Measurements from ENCODE around the gene ATP12A. TPM values are rescaled to one million over a fixed set of nuclear protein-coding genes. Genes with fewer than 3 reads are reported as not detected.

Gene ATP12A
- total RNA-seq, 2 donors from 2014 or later = not detected

DNA sequence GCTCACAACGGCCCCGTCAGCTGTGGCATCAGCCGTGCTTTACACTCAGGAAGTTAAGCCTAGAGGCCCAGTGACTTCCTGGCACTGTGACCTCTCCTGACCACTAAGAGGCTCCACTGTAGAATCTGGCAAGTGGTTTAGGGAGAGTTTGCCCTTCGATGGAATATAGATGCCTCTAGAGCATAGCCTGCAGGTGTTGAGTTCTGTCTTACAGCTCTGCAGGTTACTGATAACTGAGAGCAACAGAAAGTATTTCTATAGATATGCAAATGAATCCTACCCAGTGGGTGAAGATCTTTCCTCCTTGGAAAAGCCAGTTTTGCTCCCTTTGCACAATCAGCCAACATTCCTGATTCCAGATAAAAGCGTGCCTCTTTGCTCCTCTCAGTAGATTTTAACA is 35.8 kb downstream of the ATP12A start:
- Histone ChIP-seq H3K4me1 (peaks cover 0 to 10% of the 10 kb centered on the region in 2 donors), H3K36me3 (no peaks in the 10 kb centered on the region), H3K9me3 (no peaks in the 10 kb centered on the region), H3K27ac (no peak overlapping the region), H3K4me3 (no peak overlapping the region), H3K27me3 (no peaks in the 10 kb centered on the region)
- DNase-seq (ENCODE audit: low spot score) = no peak
- TF ChIP-seq, protein P1, sequence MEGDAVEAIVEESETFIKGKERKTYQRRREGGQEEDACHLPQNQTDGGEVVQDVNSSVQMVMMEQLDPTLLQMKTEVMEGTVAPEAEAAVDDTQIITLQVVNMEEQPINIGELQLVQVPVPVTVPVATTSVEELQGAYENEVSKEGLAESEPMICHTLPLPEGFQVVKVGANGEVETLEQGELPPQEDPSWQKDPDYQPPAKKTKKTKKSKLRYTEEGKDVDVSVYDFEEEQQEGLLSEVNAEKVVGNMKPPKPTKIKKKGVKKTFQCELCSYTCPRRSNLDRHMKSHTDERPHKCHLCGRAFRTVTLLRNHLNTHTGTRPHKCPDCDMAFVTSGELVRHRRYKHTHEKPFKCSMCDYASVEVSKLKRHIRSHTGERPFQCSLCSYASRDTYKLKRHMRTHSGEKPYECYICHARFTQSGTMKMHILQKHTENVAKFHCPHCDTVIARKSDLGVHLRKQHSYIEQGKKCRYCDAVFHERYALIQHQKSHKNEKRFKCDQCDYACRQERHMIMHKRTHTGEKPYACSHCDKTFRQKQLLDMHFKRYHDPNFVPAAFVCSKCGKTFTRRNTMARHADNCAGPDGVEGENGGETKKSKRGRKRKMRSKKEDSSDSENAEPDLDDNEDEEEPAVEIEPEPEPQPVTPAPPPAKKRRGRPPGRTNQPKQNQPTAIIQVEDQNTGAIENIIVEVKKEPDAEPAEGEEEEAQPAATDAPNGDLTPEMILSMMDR (IDR thresholded peaks at IDR 0.05) = no peak

- TF ChIP-seq, protein P1 (IDR thresholded peaks at IDR 0.05) = no peak
- H3K27me3 ChIP-seq = no peaks in the 10 kb centered on the region
Measured at GRCh38 chr13:24716446-24716845, 36.2 kb downstream of the ATP12A start.

DNA sequence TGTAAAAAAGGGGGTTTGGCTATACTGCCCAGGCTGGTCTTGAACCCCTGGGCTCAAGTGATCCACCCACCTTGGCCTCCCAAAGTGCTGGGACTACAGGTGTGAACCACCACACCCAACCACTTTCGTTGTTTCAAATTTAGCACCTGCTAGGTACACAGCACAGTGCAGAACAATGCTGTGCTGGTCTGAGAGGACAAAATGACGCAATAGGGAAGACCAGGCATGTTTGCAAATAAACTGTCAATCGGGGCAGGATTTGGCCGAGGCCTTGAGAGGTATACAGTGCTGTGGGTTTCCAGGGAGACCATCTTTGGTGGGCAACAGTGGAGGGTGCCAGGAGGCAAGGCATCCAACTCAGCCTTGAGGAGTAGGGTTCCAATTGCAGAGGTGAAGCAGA is 37.0 kb downstream of the ATP12A start:
- DNase-seq (ENCODE audit: low spot score) = no peak
- Histone ChIP-seq H3K27me3 (no peaks in the 10 kb centered on the region), H3K36me3 (no peaks in the 10 kb centered on the region), H3K27ac (no peak overlapping the region), H3K4me1 (peaks cover 0 to 10% of the 10 kb centered on the region in 2 donors), H3K4me3 (no peak overlapping the region), H3K9me3 (no peaks in the 10 kb centered on the region)
- TF ChIP-seq, protein P1 (IDR thresholded peaks at IDR 0.05) = no peak

More at GRCh38 chr13:24716446-24716845, 36.2 kb downstream of the ATP12A start:
- Histone ChIP-seq H3K9me3 (no peaks in the 10 kb centered on the region), H3K27ac (no peak overlapping the region), H3K4me1 (peaks cover 0 to 10% of the 10 kb centered on the region in 2 donors), H3K4me3 (no peak overlapping the region), H3K36me3 (no peaks in the 10 kb centered on the region)
- no peak for DNase-seq (ENCODE audit: low spot score)

DNA sequence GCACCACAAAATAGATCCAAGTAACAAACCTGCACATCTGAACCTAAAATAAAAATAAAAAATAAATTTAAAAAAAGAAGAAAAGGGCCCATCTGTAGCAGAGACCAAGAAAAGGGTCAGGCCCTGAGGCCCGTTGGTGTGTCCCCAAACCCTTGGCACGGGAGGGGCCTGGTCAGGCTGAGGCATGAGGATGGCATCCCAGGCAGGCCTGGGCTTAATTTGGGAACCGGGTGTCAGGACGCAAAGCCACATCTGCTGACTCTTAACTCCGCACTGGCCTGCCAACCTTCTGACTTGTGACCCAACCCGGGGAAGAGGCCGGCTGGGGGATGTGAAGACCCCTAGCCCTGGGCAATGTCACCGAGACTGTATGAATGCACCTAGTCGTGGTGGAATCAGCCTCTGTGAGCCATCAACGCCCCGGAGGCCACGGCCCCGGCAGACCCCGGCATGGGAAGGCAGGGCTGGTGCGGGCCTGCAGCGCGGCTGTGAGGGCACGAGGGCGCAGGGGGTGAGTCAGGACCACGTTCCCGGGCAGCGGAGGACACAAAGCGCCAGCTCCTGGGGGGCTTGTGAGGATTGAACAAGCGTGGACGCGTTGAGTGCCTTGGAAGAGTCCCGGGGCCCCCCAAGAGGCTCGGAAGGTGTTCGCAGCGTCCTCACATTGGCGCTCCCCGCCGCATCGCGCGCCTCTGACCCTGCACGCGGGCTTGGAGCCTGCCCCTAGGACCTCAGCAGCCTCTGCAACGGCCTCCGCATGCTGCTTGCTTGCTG is 38.2 kb downstream of the ATP12A start:
- H3K4me3 ChIP-seq = no peak overlapping the region
- H3K27ac ChIP-seq = no peak overlapping the region
- H3K9me3 ChIP-seq = no peaks in the 10 kb centered on the region
- H3K4me1 ChIP-seq = no peaks in the 10 kb centered on the region
- no peaks in the 10 kb centered on the region for H3K27me3 ChIP-seq
- no peaks in the 10 kb centered on the region for H3K36me3 ChIP-seq
- no peak for DNase-seq (ENCODE audit: low spot score)
- TF ChIP-seq, protein P1 (IDR thresholded peaks at IDR 0.05) = no peak

- DNase-seq (ENCODE audit: low spot score) = no peak
- H3K9me3 ChIP-seq = no peaks in the 10 kb centered on the region
- no peaks in the 10 kb centered on the region for H3K4me1 ChIP-seq
- no peaks in the 10 kb centered on the region for H3K27me3 ChIP-seq
- H3K27ac ChIP-seq = no peak overlapping the region
- no peak overlapping the region for H3K4me3 ChIP-seq
- H3K36me3 ChIP-seq = no peaks in the 10 kb centered on the region
- TF ChIP-seq, protein P1 (IDR thresholded peaks at IDR 0.05) = no peak
Measured at GRCh38 chr13:24719139-24719538, 38.9 kb downstream of the ATP12A start.

GRCh38 chr13:24723206-24723605 is 43.0 kb downstream of the ATP12A start:
- no peaks in the 10 kb centered on the region for H3K9me3 ChIP-seq
- no peak overlapping the region for H3K4me3 ChIP-seq
- H3K4me1 ChIP-seq = no peaks in the 10 kb centered on the region
- no peak for DNase-seq (ENCODE audit: low spot score)
- H3K27me3 ChIP-seq = no peaks in the 10 kb centered on the region
- TF ChIP-seq, protein P1 (IDR thresholded peaks at IDR 0.05) = no peak
- no peaks in the 10 kb centered on the region for H3K36me3 ChIP-seq
- H3K27ac ChIP-seq = no peak overlapping the region
